HepG2 (cell line): Measurements from ENCODE around the gene KIAA1755. TPM values are rescaled to one million over a fixed set of nuclear protein-coding genes. Genes with fewer than 3 reads are reported as not detected.

ENCODE experiments used
- FOXC1 ChIP-seq: sonication (generic); formaldehyde crosslinking; IDR thresholded peaks from 2 replicates; pipeline ENCODE4 v1.8.0; 2022; ENCODE audit warnings: mild to moderate bottlenecking, missing genetic modification reagents, borderline replicate concordance
- HOXA7 ChIP-seq: sonication (generic); formaldehyde crosslinking; IDR thresholded peaks from 2 replicates; pipeline ENCODE4 v1.8.1; 2022; ENCODE audit warnings: mild to moderate bottlenecking, missing genetic modification reagents, moderate library complexity
- ISL2 ChIP-seq: sonication (generic); formaldehyde crosslinking; IDR thresholded peaks from 2 replicates; pipeline ENCODE4 v1.5.0; 2020; ENCODE audit warnings: missing genetic modification reagents
- ISX ChIP-seq: sonication (generic); formaldehyde crosslinking; conservative IDR thresholded peaks from 2 replicates; pipeline ENCODE4 v1.5.0; 2020; ENCODE audit warnings: missing genetic modification reagents
- RAD21 ChIP-seq: fragments of 450-650 bp; formaldehyde crosslinking; IDR thresholded peaks from 2 replicates; pipeline ENCODE4 v1.5.0; 2020; ENCODE audit warnings: mild to moderate bottlenecking
- RARG ChIP-seq: sonication (generic); formaldehyde crosslinking; IDR thresholded peaks from 2 replicates; pipeline ENCODE4 v1.4.0; 2020; ENCODE audit warnings: low read depth, mild to moderate bottlenecking, missing genetic modification reagents
- RFX1 ChIP-seq: fragments of 450-650 bp; IDR thresholded peaks from 2 replicates; pipeline ENCODE4 v1.6.1; 2017
- SRSF1 ChIP-seq: fragments of 200-400 bp; formaldehyde crosslinking; optimal IDR thresholded peaks from 2 replicates; pipeline ENCODE3; 2017; ENCODE audit warnings: mild to moderate bottlenecking, low read depth, low read length, moderate library complexity
- U2AF2 ChIP-seq: fragments of 200-400 bp; formaldehyde crosslinking; IDR thresholded peaks from 2 replicates; pipeline ENCODE4 v1.6.1; 2017; ENCODE audit warnings: low read depth, mild to moderate bottlenecking, low read length
- XBP1 ChIP-seq: sonication (generic); formaldehyde crosslinking; IDR thresholded peaks from 2 replicates; pipeline ENCODE4 v1.5.0; 2020; ENCODE audit warnings: missing genetic modification reagents
- ZMYM3 ChIP-seq: sonication (generic); formaldehyde crosslinking; IDR thresholded peaks from 2 replicates; pipeline ENCODE4 v1.5.1; 2020; ENCODE audit warnings: mild to moderate bottlenecking, missing genetic modification reagents
- ZNF335 ChIP-seq: sonication (generic); formaldehyde crosslinking; IDR thresholded peaks from 2 replicates; pipeline ENCODE4 v1.4.0; 2020; ENCODE audit warnings: missing genetic modification reagents
- ZNF460 ChIP-seq: sonication (generic); formaldehyde crosslinking; IDR thresholded peaks from 2 replicates; pipeline ENCODE4 v1.5.1; 2020; ENCODE audit warnings: missing genetic modification reagents, mild to moderate bottlenecking, borderline replicate concordance
- ZNF775 ChIP-seq: sonication (generic); formaldehyde crosslinking; IDR thresholded peaks from 2 replicates; pipeline ENCODE4 v1.4.0; 2020; ENCODE audit warnings: missing genetic modification reagents, mild to moderate bottlenecking, moderate library complexity, borderline replicate concordance
- polyA plus RNA-seq, 8 experiments: library from polyadenylated mRNA; depleted of rRNA in 3 of 8; stranded (reverse) in 7 of 8; unstranded in 1 of 8; fragments of >200 nt; fragmentation: Illumina TruSeq in 4 of 8; extraction: Trizol in 4 of 8; gene quantifications; 2 replicates each; pipeline versions ENCODE4 v1.2.1 to v1.2.3, GENCODE V29; 2011 to 2016; ENCODE audit warnings: low read depth in 4 of 8, missing spikeins in 1 of 8, mixed read lengths in 1 of 8; ENCODE audit not compliant: insufficient read depth in 1 of 8
- total RNA-seq, 5 experiments: library from RNA; depleted of rRNA; stranded (reverse); fragments of >200 nt; fragmentation: Illumina TruSeq; extraction: Trizol; gene quantifications; 2 replicates each; pipeline ENCODE4 v1.2.3, GENCODE V29; 2016; ENCODE audit warnings: low read depth in 1 of 5
- TF ChIP-seq, protein P1 (sequence below): IDR thresholded peaks from 2 replicates; pipeline ENCODE4 v1.6.1; 2016; ENCODE audit warnings: low read depth, missing genetic modification reagents, missing compliant biosample characterization
- TF ChIP-seq, protein P2 (sequence below): sonication (generic); formaldehyde crosslinking; IDR thresholded peaks from 2 replicates; pipeline ENCODE4 v1.4.0; 2020; ENCODE audit warnings: missing genetic modification reagents
- TF ChIP-seq, protein P3 (sequence below): sonication (generic); formaldehyde crosslinking; IDR thresholded peaks from 2 replicates; pipeline ENCODE4 v1.4.0; 2020; ENCODE audit warnings: low read depth, mild to moderate bottlenecking, missing genetic modification reagents
- TF ChIP-seq, protein P4 (sequence below): sonication (generic); formaldehyde crosslinking; IDR thresholded peaks from 2 replicates; pipeline ENCODE4 v1.4.0; 2020; ENCODE audit warnings: missing genetic modification reagents
- TF ChIP-seq, protein P5 (sequence below), 2 experiments: fragments of 450-650 bp in 1 of 2; sonication (generic) in 1 of 2; formaldehyde crosslinking; IDR thresholded peaks; 2 replicates each; pipeline versions ENCODE4 v1.5.0 to v1.8.0; 2020 to 2022; ENCODE audit warnings: mild to moderate bottlenecking in 1 of 2, missing genetic modification reagents in 1 of 2

KIAA1755 gene
- total and polyA plus RNA-seq, 2 of the 13 experiments (the other 11 are each of a cell fraction or from before 2014, with no cell fraction given): 0.04 TPM; not detected in 1

DNA sequence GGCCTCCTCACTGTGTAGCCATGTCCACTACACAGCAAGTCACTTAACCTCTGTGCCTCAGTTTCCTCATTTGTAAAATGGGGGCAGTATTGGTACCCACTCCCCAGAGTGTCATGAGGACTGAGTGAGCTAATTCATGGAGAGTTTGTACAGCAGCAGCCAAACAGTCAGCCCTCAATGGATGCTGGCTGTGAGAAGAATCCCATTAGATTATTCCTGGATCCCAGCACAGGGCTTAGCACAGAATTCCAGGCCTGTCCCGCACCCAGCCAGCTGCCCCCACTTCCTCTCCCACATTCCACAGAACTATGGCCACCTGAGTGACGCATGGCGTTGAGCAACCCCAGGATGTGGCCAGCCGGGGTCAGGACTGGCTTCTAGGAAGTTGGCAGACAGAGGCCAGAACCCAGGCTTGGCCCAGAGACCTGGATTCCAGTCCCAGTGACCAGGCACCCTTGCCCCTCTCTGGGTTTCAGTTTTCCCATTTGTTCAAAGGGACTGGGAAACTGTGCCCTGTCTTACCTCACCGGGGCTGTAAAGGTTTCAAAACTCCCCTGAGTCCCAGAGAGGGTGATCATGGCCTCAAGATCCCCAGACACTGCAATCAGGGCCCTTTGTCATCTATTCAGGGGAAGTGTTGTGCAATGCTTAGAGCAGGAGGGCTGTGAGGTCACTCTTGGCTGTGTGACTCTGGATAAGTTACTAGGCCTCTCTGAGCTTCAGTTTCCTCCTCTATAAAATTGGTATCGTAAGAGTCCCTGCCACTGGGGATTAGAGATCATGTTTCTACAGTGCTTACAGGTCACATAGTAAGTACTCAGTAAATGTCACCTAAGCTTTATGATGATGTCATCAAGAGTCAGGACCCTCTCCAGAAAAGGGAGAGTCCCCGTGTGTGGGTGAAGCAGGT, 92.4 kb downstream of the KIAA1755 start (continued):
- TF ChIP-seq, protein P1, sequence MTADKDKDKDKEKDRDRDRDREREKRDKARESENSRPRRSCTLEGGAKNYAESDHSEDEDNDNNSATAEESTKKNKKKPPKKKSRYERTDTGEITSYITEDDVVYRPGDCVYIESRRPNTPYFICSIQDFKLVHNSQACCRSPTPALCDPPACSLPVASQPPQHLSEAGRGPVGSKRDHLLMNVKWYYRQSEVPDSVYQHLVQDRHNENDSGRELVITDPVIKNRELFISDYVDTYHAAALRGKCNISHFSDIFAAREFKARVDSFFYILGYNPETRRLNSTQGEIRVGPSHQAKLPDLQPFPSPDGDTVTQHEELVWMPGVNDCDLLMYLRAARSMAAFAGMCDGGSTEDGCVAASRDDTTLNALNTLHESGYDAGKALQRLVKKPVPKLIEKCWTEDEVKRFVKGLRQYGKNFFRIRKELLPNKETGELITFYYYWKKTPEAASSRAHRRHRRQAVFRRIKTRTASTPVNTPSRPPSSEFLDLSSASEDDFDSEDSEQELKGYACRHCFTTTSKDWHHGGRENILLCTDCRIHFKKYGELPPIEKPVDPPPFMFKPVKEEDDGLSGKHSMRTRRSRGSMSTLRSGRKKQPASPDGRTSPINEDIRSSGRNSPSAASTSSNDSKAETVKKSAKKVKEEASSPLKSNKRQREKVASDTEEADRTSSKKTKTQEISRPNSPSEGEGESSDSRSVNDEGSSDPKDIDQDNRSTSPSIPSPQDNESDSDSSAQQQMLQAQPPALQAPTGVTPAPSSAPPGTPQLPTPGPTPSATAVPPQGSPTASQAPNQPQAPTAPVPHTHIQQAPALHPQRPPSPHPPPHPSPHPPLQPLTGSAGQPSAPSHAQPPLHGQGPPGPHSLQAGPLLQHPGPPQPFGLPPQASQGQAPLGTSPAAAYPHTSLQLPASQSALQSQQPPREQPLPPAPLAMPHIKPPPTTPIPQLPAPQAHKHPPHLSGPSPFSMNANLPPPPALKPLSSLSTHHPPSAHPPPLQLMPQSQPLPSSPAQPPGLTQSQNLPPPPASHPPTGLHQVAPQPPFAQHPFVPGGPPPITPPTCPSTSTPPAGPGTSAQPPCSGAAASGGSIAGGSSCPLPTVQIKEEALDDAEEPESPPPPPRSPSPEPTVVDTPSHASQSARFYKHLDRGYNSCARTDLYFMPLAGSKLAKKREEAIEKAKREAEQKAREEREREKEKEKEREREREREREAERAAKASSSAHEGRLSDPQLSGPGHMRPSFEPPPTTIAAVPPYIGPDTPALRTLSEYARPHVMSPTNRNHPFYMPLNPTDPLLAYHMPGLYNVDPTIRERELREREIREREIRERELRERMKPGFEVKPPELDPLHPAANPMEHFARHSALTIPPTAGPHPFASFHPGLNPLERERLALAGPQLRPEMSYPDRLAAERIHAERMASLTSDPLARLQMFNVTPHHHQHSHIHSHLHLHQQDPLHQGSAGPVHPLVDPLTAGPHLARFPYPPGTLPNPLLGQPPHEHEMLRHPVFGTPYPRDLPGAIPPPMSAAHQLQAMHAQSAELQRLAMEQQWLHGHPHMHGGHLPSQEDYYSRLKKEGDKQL (CRISPR knock-in tag): no peak
- no peak for TF ChIP-seq RARG (CRISPR knock-in tag)
- TF ChIP-seq, protein P2, sequence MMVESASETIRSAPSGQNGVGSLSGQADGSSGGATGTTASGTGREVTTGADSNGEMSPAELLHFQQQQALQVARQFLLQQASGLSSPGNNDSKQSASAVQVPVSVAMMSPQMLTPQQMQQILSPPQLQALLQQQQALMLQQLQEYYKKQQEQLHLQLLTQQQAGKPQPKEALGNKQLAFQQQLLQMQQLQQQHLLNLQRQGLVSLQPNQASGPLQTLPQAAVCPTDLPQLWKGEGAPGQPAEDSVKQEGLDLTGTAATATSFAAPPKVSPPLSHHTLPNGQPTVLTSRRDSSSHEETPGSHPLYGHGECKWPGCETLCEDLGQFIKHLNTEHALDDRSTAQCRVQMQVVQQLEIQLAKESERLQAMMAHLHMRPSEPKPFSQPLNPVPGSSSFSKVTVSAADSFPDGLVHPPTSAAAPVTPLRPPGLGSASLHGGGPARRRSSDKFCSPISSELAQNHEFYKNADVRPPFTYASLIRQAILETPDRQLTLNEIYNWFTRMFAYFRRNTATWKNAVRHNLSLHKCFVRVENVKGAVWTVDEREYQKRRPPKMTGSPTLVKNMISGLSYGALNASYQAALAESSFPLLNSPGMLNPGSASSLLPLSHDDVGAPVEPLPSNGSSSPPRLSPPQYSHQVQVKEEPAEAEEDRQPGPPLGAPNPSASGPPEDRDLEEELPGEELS (CRISPR knock-in tag): peak; percentile 68; the same call in 1 of the 2 replicates
- no peak for TF ChIP-seq SRSF1
- TF ChIP-seq HOXA7 (CRISPR knock-in tag): no peak
- TF ChIP-seq ISL2 (CRISPR knock-in tag): no peak
- no peak for TF ChIP-seq ISX (CRISPR knock-in tag)
- no peak for TF ChIP-seq XBP1 (CRISPR knock-in tag)
- no peak for TF ChIP-seq ZNF775
- no peak for TF ChIP-seq ZNF460 (CRISPR knock-in tag)
- TF ChIP-seq, protein P3, sequence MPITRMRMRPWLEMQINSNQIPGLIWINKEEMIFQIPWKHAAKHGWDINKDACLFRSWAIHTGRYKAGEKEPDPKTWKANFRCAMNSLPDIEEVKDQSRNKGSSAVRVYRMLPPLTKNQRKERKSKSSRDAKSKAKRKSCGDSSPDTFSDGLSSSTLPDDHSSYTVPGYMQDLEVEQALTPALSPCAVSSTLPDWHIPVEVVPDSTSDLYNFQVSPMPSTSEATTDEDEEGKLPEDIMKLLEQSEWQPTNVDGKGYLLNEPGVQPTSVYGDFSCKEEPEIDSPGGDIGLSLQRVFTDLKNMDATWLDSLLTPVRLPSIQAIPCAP (CRISPR knock-in tag): no peak
- TF ChIP-seq RFX1: no peak
- TF ChIP-seq U2AF2: no peak
- TF ChIP-seq RAD21 (CRISPR knock-in tag): peak; percentile 33; the same call in 1 of the 2 replicates
- TF ChIP-seq ZNF335 (CRISPR knock-in tag): no peak; the same call in 1 of the 2 replicates
- TF ChIP-seq, protein P4, sequence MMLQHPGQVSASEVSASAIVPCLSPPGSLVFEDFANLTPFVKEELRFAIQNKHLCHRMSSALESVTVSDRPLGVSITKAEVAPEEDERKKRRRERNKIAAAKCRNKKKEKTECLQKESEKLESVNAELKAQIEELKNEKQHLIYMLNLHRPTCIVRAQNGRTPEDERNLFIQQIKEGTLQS (CRISPR knock-in tag): peak; percentile 86
- peak; percentile 96 for TF ChIP-seq ZMYM3 (CRISPR knock-in tag)
- TF ChIP-seq FOXC1 (CRISPR knock-in tag): no peak
- TF ChIP-seq, protein P5, sequence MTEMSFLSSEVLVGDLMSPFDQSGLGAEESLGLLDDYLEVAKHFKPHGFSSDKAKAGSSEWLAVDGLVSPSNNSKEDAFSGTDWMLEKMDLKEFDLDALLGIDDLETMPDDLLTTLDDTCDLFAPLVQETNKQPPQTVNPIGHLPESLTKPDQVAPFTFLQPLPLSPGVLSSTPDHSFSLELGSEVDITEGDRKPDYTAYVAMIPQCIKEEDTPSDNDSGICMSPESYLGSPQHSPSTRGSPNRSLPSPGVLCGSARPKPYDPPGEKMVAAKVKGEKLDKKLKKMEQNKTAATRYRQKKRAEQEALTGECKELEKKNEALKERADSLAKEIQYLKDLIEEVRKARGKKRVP (CRISPR knock-in tag; IDR thresholded peaks at IDR 0.05): no peak
